Activated CD4-positive, alpha-beta T cell treated with anti-CD3 and anti-CD28 coated beads, Interleukin-2, amount 10 ng/mL, durations not matched to agents 24 days and 14 days (primary cell): Measurements from ENCODE around the gene KCNE2. TPM values are rescaled to one million over a fixed set of nuclear protein-coding genes. Genes with fewer than 3 reads are reported as not detected.
"Not testable (repeated sequence)": the region's sequence is repeated elsewhere in the genome, so short reads cannot be mapped to it uniquely, and the experiment has no call there.

ENCODE experiments used
- DNase-seq: peaks from one replicate; pipeline ENCODE4 v3.0.0; 2022
- H3K27ac Mint-ChIP-seq: one replicate; pipeline ENCODE4 v1.8.0; 2022; ENCODE audit warnings: mild to moderate bottlenecking, mixed read lengths
- H3K27me3 Mint-ChIP-seq: one replicate; pipeline ENCODE4 v1.8.0; 2022; ENCODE audit warnings: mixed read lengths
- H3K36me3 Mint-ChIP-seq: one replicate; pipeline ENCODE4 v1.8.0; 2022; ENCODE audit warnings: low read depth, mild to moderate bottlenecking, mixed read lengths
- H3K4me1 Mint-ChIP-seq: one replicate; pipeline ENCODE4 v1.8.0; 2021; ENCODE audit warnings: mixed read lengths
- H3K4me3 Mint-ChIP-seq: one replicate; pipeline ENCODE4 v1.8.0; 2022; ENCODE audit warnings: mild to moderate bottlenecking, moderate library complexity, mixed read lengths
- H3K9me3 Mint-ChIP-seq: one replicate; pipeline ENCODE4 v1.8.0; 2021; ENCODE audit warnings: mixed read lengths
- intact Hi-C: fragments of 100-400 bp; cut with micrococcal nuclease; formaldehyde crosslinking; loops from one replicate; pipeline ENCODE4 v1.15.1; 2023
- total RNA-seq: library from RNA; stranded (reverse); gene quantifications from 2 replicates; pipeline ENCODE4 v1.2.3, GENCODE V29; 2022

KCNE2 gene
- total RNA-seq, 1 donor from 2014 or later = not detected

DNA sequence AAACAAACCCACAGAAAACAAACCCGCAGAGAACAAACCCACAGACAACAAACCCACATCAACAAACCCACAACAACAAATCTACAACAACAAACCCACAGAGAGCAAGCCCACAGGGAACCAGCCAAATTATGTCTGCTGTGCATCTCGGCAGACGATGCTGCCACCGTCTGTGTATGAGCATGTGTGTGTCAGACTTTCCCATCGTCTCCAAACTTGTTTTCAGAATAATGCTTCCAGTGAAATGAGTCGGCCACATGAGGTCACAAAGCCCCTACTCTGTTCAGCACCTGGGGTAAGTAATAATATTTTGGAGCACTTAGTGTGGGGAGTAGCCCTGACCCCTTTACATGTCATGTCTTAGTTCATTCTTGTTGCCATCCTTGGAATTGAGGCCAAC lies 42.3 kb downstream of the KCNE2 start:
- intact Hi-C loops, H3K36me3 Mint-ChIP-seq, H3K27me3 Mint-ChIP-seq, H3K4me3 Mint-ChIP-seq, H3K9me3 Mint-ChIP-seq, H3K4me1 Mint-ChIP-seq, H3K27ac Mint-ChIP-seq, DNase-seq: not testable (repeated sequence)

DNA sequence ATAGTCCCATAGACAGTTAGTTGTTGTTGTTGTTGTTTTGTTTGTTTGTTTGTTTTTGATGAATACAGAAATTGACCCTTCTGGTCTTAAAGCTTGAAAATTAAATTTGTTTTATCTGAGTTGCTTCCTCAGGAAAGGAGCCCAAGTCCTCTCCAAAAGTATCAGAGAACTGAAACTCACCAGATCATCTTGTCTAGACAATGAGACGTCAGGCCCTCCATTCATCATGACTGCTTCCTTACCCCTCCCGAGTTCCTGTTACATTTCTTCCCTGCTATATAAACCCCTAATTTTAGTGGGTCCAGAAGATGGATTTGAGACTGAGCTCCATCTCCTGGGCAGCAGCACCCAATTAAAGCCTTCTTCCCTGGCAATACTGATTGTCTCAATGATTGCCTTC lies 42.9 kb downstream of the KCNE2 start:
- H3K27ac Mint-ChIP-seq, H3K9me3 Mint-ChIP-seq, H3K4me3 Mint-ChIP-seq, H3K4me1 Mint-ChIP-seq, intact Hi-C loops, H3K27me3 Mint-ChIP-seq, DNase-seq, H3K36me3 Mint-ChIP-seq: not testable (repeated sequence)

DNA sequence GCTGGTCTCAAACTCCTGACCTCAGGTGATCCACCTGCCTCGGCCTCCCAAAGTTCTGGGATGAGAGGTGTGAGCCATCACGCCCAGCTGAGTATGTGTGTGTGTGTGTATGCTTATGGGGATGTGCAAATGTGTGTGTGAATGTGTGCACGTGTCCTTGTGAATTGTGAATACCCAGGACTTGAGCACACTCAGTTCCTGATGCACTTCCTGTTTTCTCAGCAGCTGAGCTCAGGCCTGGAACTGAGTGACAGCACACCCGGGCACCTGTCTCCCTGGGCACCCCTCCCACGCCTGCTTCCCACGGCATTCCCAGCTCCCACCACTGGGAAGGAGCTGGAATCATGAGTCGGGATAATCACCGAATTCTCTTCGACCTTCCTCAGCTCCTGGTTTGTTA lies 43.5 kb downstream of the KCNE2 start:
- H3K4me1 Mint-ChIP-seq, H3K27me3 Mint-ChIP-seq, H3K4me3 Mint-ChIP-seq, intact Hi-C loops, H3K9me3 Mint-ChIP-seq, DNase-seq, H3K27ac Mint-ChIP-seq, H3K36me3 Mint-ChIP-seq: not testable (repeated sequence)

DNA sequence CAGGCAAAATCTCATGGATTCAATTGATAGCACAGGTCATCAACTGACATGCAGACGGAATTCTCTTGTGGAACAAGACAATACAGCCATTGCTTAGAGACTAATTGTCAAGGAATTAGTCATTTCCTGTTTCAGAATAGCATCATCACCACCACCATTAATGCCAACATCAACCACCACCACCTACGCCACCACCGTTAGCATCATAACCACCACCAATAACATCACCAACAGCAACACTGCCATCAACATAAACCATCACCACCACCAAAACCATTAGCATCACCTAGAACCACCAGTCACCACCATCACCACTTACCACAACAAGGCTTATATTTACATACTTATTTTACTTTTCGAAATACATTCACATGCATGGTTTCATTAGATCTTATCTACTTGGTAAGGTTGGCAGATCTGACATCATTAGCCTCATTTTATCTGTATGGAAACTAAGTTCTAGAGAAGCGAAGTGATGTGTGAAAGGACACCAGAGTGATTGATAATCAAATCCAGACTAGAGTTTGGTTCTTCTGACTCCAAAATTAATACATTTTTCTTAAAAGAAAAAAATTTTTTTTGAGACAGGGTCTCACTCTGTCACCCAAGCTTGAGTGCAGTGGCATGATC lies 53.8 kb downstream of the KCNE2 start:
- H3K4me3 Mint-ChIP-seq, intact Hi-C loops, H3K27ac Mint-ChIP-seq, DNase-seq, H3K36me3 Mint-ChIP-seq, H3K27me3 Mint-ChIP-seq, H3K9me3 Mint-ChIP-seq, H3K4me1 Mint-ChIP-seq: not testable (repeated sequence)

Other genes starting within 250 kb of the KCNE2 start
- gene SMIM11, start 11.5 kb downstream of the KCNE2 start, total RNA-seq = 23.7 and 23.9 TPM in 2 replicates
- gene SMIM34, start 59.9 kb downstream of the KCNE2 start, total RNA-seq = not detected in 2 replicates
- 0.28 TPM in 1 of 2 replicates, not detected in the other for gene KCNE1, start 148.2 kb downstream of the KCNE2 start, total RNA-seq